HepG2 (cell line): Measurements from ENCODE around the gene BATF2. TPM values are rescaled to one million over a fixed set of nuclear protein-coding genes. Genes with fewer than 3 reads are reported as not detected.

Experiments used
- NR2C2 ChIP-seq: sonication (generic); formaldehyde crosslinking; IDR thresholded peaks from 2 replicates; pipeline ENCODE4 v1.4.0; 2020; ENCODE audit warnings: missing genetic modification reagents, mild to moderate bottlenecking, moderate library complexity, borderline replicate concordance
- RAD51 ChIP-seq: fragments of 450-650 bp; IDR thresholded peaks from 2 replicates; pipeline ENCODE4 v1.6.1; 2016; ENCODE audit warnings: borderline replicate concordance
- RXRB ChIP-seq: IDR thresholded peaks from 2 replicates; pipeline ENCODE4 v1.6.1; 2016; ENCODE audit warnings: borderline replicate concordance, missing genetic modification reagents, missing compliant biosample characterization
- SMYD3 ChIP-seq: sonication (generic); formaldehyde crosslinking; IDR thresholded peaks from 2 replicates; pipeline ENCODE4 v1.8.1; 2023; ENCODE audit warnings: mild to moderate bottlenecking, missing genetic modification reagents
- SRSF1 ChIP-seq: fragments of 200-400 bp; formaldehyde crosslinking; optimal IDR thresholded peaks from 2 replicates; pipeline ENCODE3; 2017; ENCODE audit warnings: mild to moderate bottlenecking, low read depth, low read length, moderate library complexity
- ZBTB39 ChIP-seq: sonication (generic); formaldehyde crosslinking; IDR thresholded peaks from 2 replicates; pipeline ENCODE4 v1.5.0; 2020; ENCODE audit warnings: missing genetic modification reagents
- ZNF121 ChIP-seq: sonication (generic); formaldehyde crosslinking; IDR thresholded peaks from 2 replicates; pipeline ENCODE4 v1.5.0; 2020; ENCODE audit warnings: mild to moderate bottlenecking, missing genetic modification reagents
- ZNF232 ChIP-seq: sonication (generic); formaldehyde crosslinking; IDR thresholded peaks from 2 replicates; pipeline ENCODE4 v1.4.0; 2020; ENCODE audit warnings: missing genetic modification reagents, borderline replicate concordance
- ZNF570 ChIP-seq: sonication (generic); formaldehyde crosslinking; IDR thresholded peaks from 2 replicates; pipeline ENCODE4 v1.4.0; 2020; ENCODE audit warnings: mild to moderate bottlenecking, missing genetic modification reagents, borderline replicate concordance
- ZNF644 ChIP-seq: IDR thresholded peaks from 2 replicates; pipeline ENCODE4 v1.6.1; 2016; ENCODE audit warnings: low read depth
- ZNF687 ChIP-seq: sonication (generic); formaldehyde crosslinking; IDR thresholded peaks from 2 replicates; pipeline ENCODE4 v1.5.1; 2020; ENCODE audit warnings: mild to moderate bottlenecking, missing genetic modification reagents, moderate library complexity
- polyA plus RNA-seq, 8 experiments: library from polyadenylated mRNA; depleted of rRNA in 3 of 8; stranded (reverse) in 7 of 8; unstranded in 1 of 8; fragments of >200 nt; fragmentation: Illumina TruSeq in 4 of 8; extraction: Trizol in 4 of 8; gene quantifications; 2 replicates each; pipeline versions ENCODE4 v1.2.1 to v1.2.3, GENCODE V29; 2011 to 2016; ENCODE audit warnings: low read depth in 4 of 8, missing spikeins in 1 of 8, mixed read lengths in 1 of 8; ENCODE audit not compliant: insufficient read depth in 1 of 8
- total RNA-seq, 5 experiments: library from RNA; depleted of rRNA; stranded (reverse); fragments of >200 nt; fragmentation: Illumina TruSeq; extraction: Trizol; gene quantifications; 2 replicates each; pipeline ENCODE4 v1.2.3, GENCODE V29; 2016; ENCODE audit warnings: low read depth in 1 of 5
- TF ChIP-seq, protein P1 (sequence below): sonication (generic); formaldehyde crosslinking; IDR thresholded peaks from 2 replicates; pipeline ENCODE4 v1.5.0; 2020; ENCODE audit warnings: mild to moderate bottlenecking, missing genetic modification reagents
- TF ChIP-seq, protein P2 (sequence below): fragments of 450-650 bp; IDR thresholded peaks from 2 replicates; pipeline ENCODE4 v1.6.1; 2017; ENCODE audit warnings: mild to moderate bottlenecking
- TF ChIP-seq, protein P3 (sequence below): sonication (generic); formaldehyde crosslinking; conservative IDR thresholded peaks from 2 replicates; pipeline ENCODE4 v1.8.0; 2022; ENCODE audit warnings: mild to moderate bottlenecking, moderate library complexity, missing genetic modification reagents

The BATF2 gene
- total and polyA plus RNA-seq, 2 of the 13 experiments (the other 11 are each of a cell fraction or from before 2014, with no cell fraction given): 2.8 to 3.9 TPM

GRCh38 chr11:65013888-65014725 is 17.3 kb upstream of the BATF2 start, which contains the start of gene ARL2 (continued):
- TF ChIP-seq SMYD3 (CRISPR knock-in tag) (no peak), SRSF1 (no peak), ZNF570 (0 out of 2 replicates have a peak, but pooled peaks have one; percentile 49), ZNF687 (CRISPR knock-in tag) (peak; percentile 92), ZNF232 (CRISPR knock-in tag) (peak; percentile 71; the same call in 1 of the 2 replicates), ZBTB39 (CRISPR knock-in tag) (no peak), RXRB (peak; percentile 34), ZNF121 (CRISPR knock-in tag) (no peak), ZNF644 (CRISPR knock-in tag) (no peak), NR2C2 (CRISPR knock-in tag) (peak; percentile 82), RAD51 (peak; percentile 71)
- TF ChIP-seq, protein P1, sequence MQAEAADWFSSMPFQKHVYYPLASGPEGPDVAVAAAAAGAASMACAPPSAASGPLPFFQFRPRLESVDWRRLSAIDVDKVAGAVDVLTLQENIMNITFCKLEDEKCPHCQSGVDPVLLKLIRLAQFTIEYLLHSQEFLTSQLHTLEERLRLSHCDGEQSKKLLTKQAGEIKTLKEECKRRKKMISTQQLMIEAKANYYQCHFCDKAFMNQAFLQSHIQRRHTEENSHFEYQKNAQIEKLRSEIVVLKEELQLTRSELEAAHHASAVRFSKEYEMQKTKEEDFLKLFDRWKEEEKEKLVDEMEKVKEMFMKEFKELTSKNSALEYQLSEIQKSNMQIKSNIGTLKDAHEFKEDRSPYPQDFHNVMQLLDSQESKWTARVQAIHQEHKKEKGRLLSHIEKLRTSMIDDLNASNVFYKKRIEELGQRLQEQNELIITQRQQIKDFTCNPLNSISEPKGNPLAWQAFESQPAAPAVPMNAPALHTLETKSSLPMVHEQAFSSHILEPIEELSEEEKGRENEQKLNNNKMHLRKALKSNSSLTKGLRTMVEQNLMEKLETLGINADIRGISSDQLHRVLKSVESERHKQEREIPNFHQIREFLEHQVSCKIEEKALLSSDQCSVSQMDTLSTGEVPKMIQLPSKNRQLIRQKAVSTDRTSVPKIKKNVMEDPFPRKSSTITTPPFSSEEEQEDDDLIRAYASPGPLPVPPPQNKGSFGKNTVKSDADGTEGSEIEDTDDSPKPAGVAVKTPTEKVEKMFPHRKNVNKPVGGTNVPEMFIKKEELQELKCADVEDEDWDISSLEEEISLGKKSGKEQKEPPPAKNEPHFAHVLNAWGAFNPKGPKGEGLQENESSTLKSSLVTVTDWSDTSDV (CRISPR knock-in tag): peak; percentile 27; the same call in 1 of the 2 replicates
- TF ChIP-seq, protein P2, sequence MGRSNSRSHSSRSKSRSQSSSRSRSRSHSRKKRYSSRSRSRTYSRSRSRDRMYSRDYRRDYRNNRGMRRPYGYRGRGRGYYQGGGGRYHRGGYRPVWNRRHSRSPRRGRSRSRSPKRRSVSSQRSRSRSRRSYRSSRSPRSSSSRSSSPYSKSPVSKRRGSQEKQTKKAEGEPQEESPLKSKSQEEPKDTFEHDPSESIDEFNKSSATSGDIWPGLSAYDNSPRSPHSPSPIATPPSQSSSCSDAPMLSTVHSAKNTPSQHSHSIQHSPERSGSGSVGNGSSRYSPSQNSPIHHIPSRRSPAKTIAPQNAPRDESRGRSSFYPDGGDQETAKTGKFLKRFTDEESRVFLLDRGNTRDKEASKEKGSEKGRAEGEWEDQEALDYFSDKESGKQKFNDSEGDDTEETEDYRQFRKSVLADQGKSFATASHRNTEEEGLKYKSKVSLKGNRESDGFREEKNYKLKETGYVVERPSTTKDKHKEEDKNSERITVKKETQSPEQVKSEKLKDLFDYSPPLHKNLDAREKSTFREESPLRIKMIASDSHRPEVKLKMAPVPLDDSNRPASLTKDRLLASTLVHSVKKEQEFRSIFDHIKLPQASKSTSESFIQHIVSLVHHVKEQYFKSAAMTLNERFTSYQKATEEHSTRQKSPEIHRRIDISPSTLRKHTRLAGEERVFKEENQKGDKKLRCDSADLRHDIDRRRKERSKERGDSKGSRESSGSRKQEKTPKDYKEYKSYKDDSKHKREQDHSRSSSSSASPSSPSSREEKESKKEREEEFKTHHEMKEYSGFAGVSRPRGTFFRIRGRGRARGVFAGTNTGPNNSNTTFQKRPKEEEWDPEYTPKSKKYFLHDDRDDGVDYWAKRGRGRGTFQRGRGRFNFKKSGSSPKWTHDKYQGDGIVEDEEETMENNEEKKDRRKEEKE: no peak
- TF ChIP-seq, protein P3, sequence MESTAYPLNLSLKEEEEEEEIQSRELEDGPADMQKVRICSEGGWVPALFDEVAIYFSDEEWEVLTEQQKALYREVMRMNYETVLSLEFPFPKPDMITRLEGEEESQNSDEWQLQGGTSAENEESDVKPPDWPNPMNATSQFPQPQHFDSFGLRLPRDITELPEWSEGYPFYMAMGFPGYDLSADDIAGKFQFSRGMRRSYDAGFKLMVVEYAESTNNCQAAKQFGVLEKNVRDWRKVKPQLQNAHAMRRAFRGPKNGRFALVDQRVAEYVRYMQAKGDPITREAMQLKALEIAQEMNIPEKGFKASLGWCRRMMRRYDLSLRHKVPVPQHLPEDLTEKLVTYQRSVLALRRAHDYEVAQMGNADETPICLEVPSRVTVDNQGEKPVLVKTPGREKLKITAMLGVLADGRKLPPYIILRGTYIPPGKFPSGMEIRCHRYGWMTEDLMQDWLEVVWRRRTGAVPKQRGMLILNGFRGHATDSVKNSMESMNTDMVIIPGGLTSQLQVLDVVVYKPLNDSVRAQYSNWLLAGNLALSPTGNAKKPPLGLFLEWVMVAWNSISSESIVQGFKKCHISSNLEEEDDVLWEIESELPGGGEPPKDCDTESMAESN (CRISPR knock-in tag): peak; percentile 71
